Measurements from ENCODE around the gene C4orf33. TPM values are rescaled to one million over a fixed set of nuclear protein-coding genes. Genes with fewer than 3 reads are reported as not detected.
A peak's percentile ranks its signal among the peaks of the same experiment; 100 is the strongest.
"Not testable (repeated sequence)": the region's sequence is repeated elsewhere in the genome, so short reads cannot be mapped to it uniquely, and the experiment has no call there.

C4orf33 gene
- total RNA-seq, 6 experiments from 2014 or later: 3.4 to 9.0 (median 4.2) TPM

DNA sequence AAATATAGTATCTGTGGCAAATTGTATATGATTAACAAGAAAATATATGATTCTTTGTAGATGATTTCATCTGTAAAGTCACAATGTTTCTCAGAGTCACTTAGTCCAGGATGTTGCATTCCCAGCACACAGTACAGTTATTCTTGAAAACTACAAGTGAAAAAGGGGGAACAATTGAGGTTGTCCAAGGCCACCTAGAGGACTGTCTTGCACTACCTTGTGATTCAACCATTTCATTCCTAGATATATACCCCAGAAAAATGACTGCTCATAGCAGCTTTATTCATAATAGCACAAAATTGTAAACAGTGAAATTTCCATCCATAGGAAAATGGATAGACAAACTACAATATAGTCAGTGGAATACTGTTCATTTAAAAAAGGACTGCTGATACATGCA lies 16.0 kb downstream of the C4orf33 start:
- ATAC-seq (no peak), DNase-seq (no peak)
- Histone ChIP-seq H3K36me3 (no peaks in the 10 kb centered on the region), H3K4me3 (no peak overlapping the region), H3K4me1 (no peaks in the 10 kb centered on the region), H3K27me3 (no peaks in the 10 kb centered on the region), H3K27ac (no peak overlapping the region), H3K9me3 (no peaks in the 10 kb centered on the region)
- no peak for TF ChIP-seq POLR2A (IDR thresholded peaks at IDR 0.05)
- TF ChIP-seq, protein P1, sequence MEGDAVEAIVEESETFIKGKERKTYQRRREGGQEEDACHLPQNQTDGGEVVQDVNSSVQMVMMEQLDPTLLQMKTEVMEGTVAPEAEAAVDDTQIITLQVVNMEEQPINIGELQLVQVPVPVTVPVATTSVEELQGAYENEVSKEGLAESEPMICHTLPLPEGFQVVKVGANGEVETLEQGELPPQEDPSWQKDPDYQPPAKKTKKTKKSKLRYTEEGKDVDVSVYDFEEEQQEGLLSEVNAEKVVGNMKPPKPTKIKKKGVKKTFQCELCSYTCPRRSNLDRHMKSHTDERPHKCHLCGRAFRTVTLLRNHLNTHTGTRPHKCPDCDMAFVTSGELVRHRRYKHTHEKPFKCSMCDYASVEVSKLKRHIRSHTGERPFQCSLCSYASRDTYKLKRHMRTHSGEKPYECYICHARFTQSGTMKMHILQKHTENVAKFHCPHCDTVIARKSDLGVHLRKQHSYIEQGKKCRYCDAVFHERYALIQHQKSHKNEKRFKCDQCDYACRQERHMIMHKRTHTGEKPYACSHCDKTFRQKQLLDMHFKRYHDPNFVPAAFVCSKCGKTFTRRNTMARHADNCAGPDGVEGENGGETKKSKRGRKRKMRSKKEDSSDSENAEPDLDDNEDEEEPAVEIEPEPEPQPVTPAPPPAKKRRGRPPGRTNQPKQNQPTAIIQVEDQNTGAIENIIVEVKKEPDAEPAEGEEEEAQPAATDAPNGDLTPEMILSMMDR (IDR thresholded peaks at IDR 0.05): no peak
- intact Hi-C loops (cut with DNase I): no loop called here

- intact Hi-C loops (cut with DNase I): no loop called here
- Histone ChIP-seq H3K27me3 (no peaks in the 10 kb centered on the region), H3K4me3 (no peak overlapping the region), H3K36me3 (no peaks in the 10 kb centered on the region), H3K9me3 (no peaks in the 10 kb centered on the region), H3K27ac (no peak overlapping the region), H3K4me1 (no peaks in the 10 kb centered on the region)
- TF ChIP-seq, protein P1 (IDR thresholded peaks at IDR 0.05): no peak
- TF ChIP-seq POLR2A (IDR thresholded peaks at IDR 0.05): no peak
- DNase-seq (no peak), ATAC-seq (no peak)
- 17% methylated on average over 1 of the region's 1 CpG for WGBS (ENCODE audit: insufficient coverage, low coverage, low lambda C conversion rate, missing lambda C conversion rate)
Measured at GRCh38 chr4:129113434-129113833, 17.5 kb downstream of the C4orf33 start.

- Histone ChIP-seq H3K36me3 (no peaks in the 10 kb centered on the region), H3K27ac (no peak overlapping the region), H3K4me3 (no peak overlapping the region), H3K27me3 (no peaks in the 10 kb centered on the region), H3K9me3 (no peaks in the 10 kb centered on the region), H3K4me1 (no peaks in the 10 kb centered on the region)
- no peak for DNase-seq
- intact Hi-C loops (cut with DNase I): no loop called here
- no peak for ATAC-seq
- no peak for TF ChIP-seq POLR2A (IDR thresholded peaks at IDR 0.05)
- TF ChIP-seq, protein P1 (IDR thresholded peaks at IDR 0.05): no peak
- 75% methylated on average over 1 of the region's 1 CpG for WGBS (ENCODE audit: insufficient coverage, low coverage, low lambda C conversion rate, missing lambda C conversion rate)
Measured at GRCh38 chr4:129113919-129114318, 18.0 kb downstream of the C4orf33 start.

GRCh38 chr4:129117705-129118104 lies 21.8 kb downstream of the C4orf33 start:
- intact Hi-C loops (cut with DNase I): no loop called here
- no peak overlapping the region for H3K27ac ChIP-seq
- TF ChIP-seq, protein P1 (IDR thresholded peaks at IDR 0.05): no peak
- no peak for TF ChIP-seq POLR2A (IDR thresholded peaks at IDR 0.05)
- H3K36me3 ChIP-seq: no peaks in the 10 kb centered on the region
- H3K9me3 ChIP-seq: no peaks in the 10 kb centered on the region
- DNase-seq: no peak
- H3K4me3 ChIP-seq: no peak overlapping the region
- peak in 1 of 4 donors; percentile 25 for ATAC-seq
- WGBS (ENCODE audit: insufficient coverage, low coverage, low lambda C conversion rate, missing lambda C conversion rate): 94% methylated on average over 5 of the region's 5 CpGs
- H3K4me1 ChIP-seq: no peaks in the 10 kb centered on the region
- no peaks in the 10 kb centered on the region for H3K27me3 ChIP-seq

DNA sequence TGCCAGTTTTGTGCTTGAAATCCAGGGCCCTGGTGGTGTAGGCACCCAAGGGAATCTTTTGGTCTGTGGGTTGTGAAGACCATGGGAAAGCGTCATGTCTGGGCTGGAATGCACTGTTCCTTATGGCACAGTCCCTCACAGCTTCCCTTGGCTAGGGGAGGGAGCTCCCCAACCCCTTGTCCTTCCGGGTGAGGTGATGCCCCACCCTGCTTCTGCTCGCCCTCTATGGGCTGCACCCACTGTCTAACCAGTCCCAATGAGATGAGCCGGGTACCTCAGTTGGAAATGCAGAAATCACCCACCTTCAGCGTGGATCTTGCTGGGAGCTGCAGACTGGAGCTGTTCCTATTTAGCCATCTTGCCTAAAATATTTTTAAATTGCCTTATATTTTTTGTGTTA lies 30.7 kb downstream of the C4orf33 start:
- intact Hi-C loops (cut with DNase I); H3K27ac ChIP-seq; H3K4me1 ChIP-seq; ATAC-seq; H3K27me3 ChIP-seq; H3K9me3 ChIP-seq; H3K36me3 ChIP-seq; H3K4me3 ChIP-seq; DNase-seq: not testable (repeated sequence)
- 85% methylated on average over 2 of the region's 5 CpGs for WGBS (ENCODE audit: insufficient coverage, low coverage, low lambda C conversion rate, missing lambda C conversion rate)

Measured in right lobe of liver (tissue), 6 donors.